ENCODE data around the gene PLEKHM3. TPM values are rescaled to one million over a fixed set of nuclear protein-coding genes. Genes with fewer than 3 reads are reported as not detected.

The PLEKHM3 gene
- total RNA-seq, 1 experiment from 2014 or later = 9.3 TPM

DNA sequence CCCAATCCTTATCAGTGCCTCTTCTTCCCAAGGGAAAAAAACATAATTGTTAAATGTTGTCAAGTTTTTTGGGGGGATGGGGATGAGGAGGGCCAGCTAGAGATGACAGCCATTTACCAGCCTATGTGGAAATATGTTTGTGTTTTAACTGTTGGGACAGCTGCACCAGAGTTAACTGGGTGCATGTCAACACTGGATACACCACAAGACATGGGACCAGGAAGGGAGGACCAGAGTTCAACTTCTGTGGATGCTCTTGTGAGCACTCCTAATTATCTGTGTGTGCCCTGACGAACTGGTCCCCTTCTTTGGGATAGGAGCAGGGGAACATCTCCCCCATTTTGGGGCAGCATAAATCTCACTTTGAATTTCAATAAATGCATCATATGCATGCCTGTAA is 189.5 kb downstream of the PLEKHM3 start:
- peaks cover 28% of the 10 kb centered on the region for H3K4me1 ChIP-seq
- no peaks in the 10 kb centered on the region for H3K27me3 ChIP-seq (replicated peaks; ENCODE audit: control insufficient read depth, insufficient read depth, low read length)
- peaks cover 30% of the 10 kb centered on the region for H3K4me1 Mint-ChIP-seq (ENCODE audit: low read depth, unreplicated experiment)
- no peak for DNase-seq
- no TSS peak for BruUV-seq (replicated peaks)
- no peaks in the 10 kb centered on the region for H3K9me3 Mint-ChIP-seq (ENCODE audit: unreplicated experiment)
- H3K4me3 ChIP-seq (ENCODE audit: low read depth, low read length) = no peak overlapping the region
- H3K36me3 ChIP-seq (ENCODE audit: control insufficient read depth, insufficient read depth, low read length) = 0 out of 2 replicates have a peak, but pooled peaks cover 1% of the 10 kb centered on the region
- peaks cover 6% of the 10 kb centered on the region for H3K36me3 Mint-ChIP-seq (ENCODE audit: insufficient read depth, unreplicated experiment)
- H3K27me3 Mint-ChIP-seq (ENCODE audit: insufficient read depth, unreplicated experiment) = no peaks in the 10 kb centered on the region
- intact Hi-C loops (cut with micrococcal nuclease; ENCODE audit: unreplicated experiment) = no loop called here
- ChIA-PET CTCF (interaction anchor here (1.1 kb wide), 1 partner anchor 204 kb away, joined by 10 read pairs; no protein-coding TSS in a partner anchor), POLR2A (no interaction called here)
- TF ChIP-seq, protein P1, sequence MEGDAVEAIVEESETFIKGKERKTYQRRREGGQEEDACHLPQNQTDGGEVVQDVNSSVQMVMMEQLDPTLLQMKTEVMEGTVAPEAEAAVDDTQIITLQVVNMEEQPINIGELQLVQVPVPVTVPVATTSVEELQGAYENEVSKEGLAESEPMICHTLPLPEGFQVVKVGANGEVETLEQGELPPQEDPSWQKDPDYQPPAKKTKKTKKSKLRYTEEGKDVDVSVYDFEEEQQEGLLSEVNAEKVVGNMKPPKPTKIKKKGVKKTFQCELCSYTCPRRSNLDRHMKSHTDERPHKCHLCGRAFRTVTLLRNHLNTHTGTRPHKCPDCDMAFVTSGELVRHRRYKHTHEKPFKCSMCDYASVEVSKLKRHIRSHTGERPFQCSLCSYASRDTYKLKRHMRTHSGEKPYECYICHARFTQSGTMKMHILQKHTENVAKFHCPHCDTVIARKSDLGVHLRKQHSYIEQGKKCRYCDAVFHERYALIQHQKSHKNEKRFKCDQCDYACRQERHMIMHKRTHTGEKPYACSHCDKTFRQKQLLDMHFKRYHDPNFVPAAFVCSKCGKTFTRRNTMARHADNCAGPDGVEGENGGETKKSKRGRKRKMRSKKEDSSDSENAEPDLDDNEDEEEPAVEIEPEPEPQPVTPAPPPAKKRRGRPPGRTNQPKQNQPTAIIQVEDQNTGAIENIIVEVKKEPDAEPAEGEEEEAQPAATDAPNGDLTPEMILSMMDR (IDR thresholded peaks at IDR 0.05; ENCODE audit: insufficient read depth in 1 of 2, low read depth in 1 of 2, low read length in 1 of 2, severe bottlenecking in 1 of 2, unreplicated experiment in 1 of 2) = no peak
- no peak overlapping the region for H3K27ac Mint-ChIP-seq (ENCODE audit: unreplicated experiment)
- no peaks in the 10 kb centered on the region for H3K9me3 ChIP-seq
- H3K4me3 Mint-ChIP-seq (ENCODE audit: unreplicated experiment) = no peak overlapping the region

DNA sequence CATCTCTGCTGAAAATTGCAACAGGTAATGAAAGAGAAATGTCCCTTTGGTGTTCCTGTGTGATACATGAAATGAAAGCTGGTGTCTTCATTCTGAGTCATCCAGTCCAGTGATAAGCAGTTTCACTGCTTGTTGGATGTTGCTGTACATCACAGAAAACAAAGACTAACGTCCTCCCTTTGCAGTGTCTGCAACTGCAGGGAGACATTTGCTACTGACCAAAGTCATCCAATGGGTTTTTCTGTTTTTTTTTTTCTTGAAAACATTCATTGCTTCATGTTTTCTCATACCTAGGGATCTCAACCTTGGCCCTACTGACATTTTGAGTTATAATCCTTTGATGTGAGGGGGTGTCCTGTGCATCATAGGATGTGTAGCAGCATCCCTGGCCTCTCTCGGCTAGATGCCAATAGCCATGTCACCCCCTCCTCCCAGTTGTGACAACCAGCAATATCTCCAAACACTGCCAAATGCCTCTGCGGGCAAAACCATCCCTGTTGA is 192.0 kb downstream of the PLEKHM3 start:
- intact Hi-C loops (cut with micrococcal nuclease; ENCODE audit: unreplicated experiment) = loop anchor here (5.0 kb wide), 1 partner anchor 139 kb away; no protein-coding TSS in a partner anchor

DNA sequence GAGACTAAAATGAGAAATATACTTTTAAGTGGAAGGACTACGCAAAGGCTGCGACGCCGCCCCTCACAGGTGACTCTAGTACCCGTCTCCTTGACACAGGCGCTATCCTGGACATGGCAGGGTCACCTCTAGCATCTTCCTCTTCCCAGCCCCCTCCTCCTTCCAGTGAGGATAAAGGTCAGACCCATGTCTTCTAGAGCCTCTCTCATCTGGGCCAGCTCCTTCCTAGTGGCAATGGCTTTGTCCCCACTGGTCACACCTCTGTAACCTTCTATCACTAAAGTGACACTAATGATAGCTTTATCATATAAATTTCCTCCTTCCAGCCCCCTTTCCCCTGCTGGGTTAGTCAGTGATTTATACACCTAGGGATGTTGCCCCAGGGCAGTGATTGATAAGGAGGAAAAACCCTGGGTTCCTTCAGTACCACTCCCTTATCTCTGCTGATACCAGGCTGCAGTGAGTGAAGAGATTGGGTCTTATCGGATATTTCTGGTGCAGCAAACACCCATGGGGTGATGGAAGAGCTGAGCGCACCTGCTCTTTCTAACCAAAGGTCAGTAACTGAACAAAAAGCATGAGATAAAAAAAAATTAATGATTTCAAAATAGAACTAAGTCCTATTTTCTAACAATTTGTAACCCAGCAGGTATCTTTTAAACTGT is 193.6 kb downstream of the PLEKHM3 start:
- Mint-ChIP-seq H3K27me3 (ENCODE audit: insufficient read depth, unreplicated experiment) (no peaks in the 10 kb centered on the region), H3K9me3 (ENCODE audit: unreplicated experiment) (no peaks in the 10 kb centered on the region), H3K36me3 (ENCODE audit: insufficient read depth, unreplicated experiment) (peaks cover 16% of the 10 kb centered on the region), H3K4me1 (ENCODE audit: low read depth, unreplicated experiment) (peaks cover 53% of the 10 kb centered on the region), H3K4me3 (ENCODE audit: unreplicated experiment) (no peak overlapping the region), H3K27ac (ENCODE audit: unreplicated experiment) (peak overlapping the region; percentile 62)
- peaks cover 59% of the 10 kb centered on the region for H3K4me1 ChIP-seq
- H3K36me3 ChIP-seq (ENCODE audit: control insufficient read depth, insufficient read depth, low read length) = 0 out of 2 replicates have a peak, but pooled peaks cover 1% of the 10 kb centered on the region
- POLR2A ChIA-PET = interaction anchor here (0.5 kb wide), 1 partner anchor 12 kb away, joined by 3 read pairs; no protein-coding TSS in a partner anchor
- BruUV-seq (replicated peaks) = no TSS peak
- intact Hi-C loops (cut with micrococcal nuclease; ENCODE audit: unreplicated experiment) = loop anchor here (1.0 to 5.0 kb wide), 5 partner anchors 11 to 199 kb away; no protein-coding TSS in a partner anchor
- H3K27me3 ChIP-seq (replicated peaks; ENCODE audit: control insufficient read depth, insufficient read depth, low read length) = no peaks in the 10 kb centered on the region
- no peaks in the 10 kb centered on the region for H3K9me3 ChIP-seq
- CTCF ChIA-PET = interaction anchor here (1.0 to 1.8 kb wide), 5 partner anchors 16 to 209 kb away, joined by 3 to 5 read pairs (median 4); partner anchors contain the start of genes FZD5 and METTL21A
- no peak overlapping the region for H3K4me3 ChIP-seq (ENCODE audit: low read depth, low read length)
- TF ChIP-seq, protein P1 (IDR thresholded peaks at IDR 0.05; ENCODE audit: insufficient read depth in 1 of 2, low read depth in 1 of 2, low read length in 1 of 2, severe bottlenecking in 1 of 2, unreplicated experiment in 1 of 2) = no peak
- peak; percentile 82 to 92 for DNase-seq

More for the DNA sequence above, 192.0 kb downstream of the PLEKHM3 start:
- Mint-ChIP-seq H3K9me3 (ENCODE audit: unreplicated experiment) (no peaks in the 10 kb centered on the region), H3K27ac (ENCODE audit: unreplicated experiment) (peak overlapping the region; percentile 86), H3K27me3 (ENCODE audit: insufficient read depth, unreplicated experiment) (no peaks in the 10 kb centered on the region), H3K36me3 (ENCODE audit: insufficient read depth, unreplicated experiment) (peaks cover 11% of the 10 kb centered on the region), H3K4me3 (ENCODE audit: unreplicated experiment) (no peak overlapping the region), H3K4me1 (ENCODE audit: low read depth, unreplicated experiment) (peaks cover 47% of the 10 kb centered on the region)
- no TSS peak for BruUV-seq (replicated peaks)
- Histone ChIP-seq H3K4me3 (ENCODE audit: low read depth, low read length) (no peak overlapping the region), H3K4me1 (peaks cover 50% of the 10 kb centered on the region), H3K9me3 (no peaks in the 10 kb centered on the region), H3K36me3 (ENCODE audit: control insufficient read depth, insufficient read depth, low read length) (0 out of 2 replicates have a peak, but pooled peaks cover 1% of the 10 kb centered on the region), H3K27me3 (replicated peaks; ENCODE audit: control insufficient read depth, insufficient read depth, low read length) (no peaks in the 10 kb centered on the region)
- TF ChIP-seq, protein P1 (IDR thresholded peaks at IDR 0.05; ENCODE audit: insufficient read depth in 1 of 2, low read depth in 1 of 2, low read length in 1 of 2, severe bottlenecking in 1 of 2, unreplicated experiment in 1 of 2) = no peak
- ChIA-PET POLR2A (no interaction called here), CTCF (no interaction called here)
- no peak for DNase-seq
